HUES48 (cell line): ENCODE data around the gene PACS2.

Source experiments
- H3K27ac ChIP-seq: one replicate; pipeline ENCODE4 v1.7.0; 2013; ENCODE audit warnings: low read depth, low read length, inconsistent platforms
- H3K27me3 ChIP-seq: 2 replicates; pipeline ENCODE4 v1.6.1; 2013; ENCODE audit warnings: mild to moderate bottlenecking, low read length; ENCODE audit not compliant: control insufficient read depth, insufficient read depth
- H3K36me3 ChIP-seq: 2 replicates; pipeline ENCODE4 v1.6.1; 2013; ENCODE audit warnings: low read length; ENCODE audit not compliant: control insufficient read depth, insufficient read depth
- H3K4me1 ChIP-seq: 2 replicates; pipeline ENCODE4 v1.6.1; 2013; ENCODE audit warnings: mild to moderate bottlenecking, low read length; ENCODE audit not compliant: control insufficient read depth, insufficient read depth
- H3K4me3 ChIP-seq: 2 replicates; pipeline ENCODE4 v1.5.1; 2013; ENCODE audit warnings: mild to moderate bottlenecking, low read depth, low read length
- H3K9ac ChIP-seq: 2 replicates; pipeline ENCODE4 v1.6.1; 2013; ENCODE audit warnings: mild to moderate bottlenecking, low read depth, low read length, moderate library complexity
- H3K9me3 ChIP-seq: 2 replicates; pipeline ENCODE4 v1.6.1; 2013; ENCODE audit warnings: low read length; ENCODE audit not compliant: control insufficient read depth, insufficient read depth

Gene PACS2

DNA sequence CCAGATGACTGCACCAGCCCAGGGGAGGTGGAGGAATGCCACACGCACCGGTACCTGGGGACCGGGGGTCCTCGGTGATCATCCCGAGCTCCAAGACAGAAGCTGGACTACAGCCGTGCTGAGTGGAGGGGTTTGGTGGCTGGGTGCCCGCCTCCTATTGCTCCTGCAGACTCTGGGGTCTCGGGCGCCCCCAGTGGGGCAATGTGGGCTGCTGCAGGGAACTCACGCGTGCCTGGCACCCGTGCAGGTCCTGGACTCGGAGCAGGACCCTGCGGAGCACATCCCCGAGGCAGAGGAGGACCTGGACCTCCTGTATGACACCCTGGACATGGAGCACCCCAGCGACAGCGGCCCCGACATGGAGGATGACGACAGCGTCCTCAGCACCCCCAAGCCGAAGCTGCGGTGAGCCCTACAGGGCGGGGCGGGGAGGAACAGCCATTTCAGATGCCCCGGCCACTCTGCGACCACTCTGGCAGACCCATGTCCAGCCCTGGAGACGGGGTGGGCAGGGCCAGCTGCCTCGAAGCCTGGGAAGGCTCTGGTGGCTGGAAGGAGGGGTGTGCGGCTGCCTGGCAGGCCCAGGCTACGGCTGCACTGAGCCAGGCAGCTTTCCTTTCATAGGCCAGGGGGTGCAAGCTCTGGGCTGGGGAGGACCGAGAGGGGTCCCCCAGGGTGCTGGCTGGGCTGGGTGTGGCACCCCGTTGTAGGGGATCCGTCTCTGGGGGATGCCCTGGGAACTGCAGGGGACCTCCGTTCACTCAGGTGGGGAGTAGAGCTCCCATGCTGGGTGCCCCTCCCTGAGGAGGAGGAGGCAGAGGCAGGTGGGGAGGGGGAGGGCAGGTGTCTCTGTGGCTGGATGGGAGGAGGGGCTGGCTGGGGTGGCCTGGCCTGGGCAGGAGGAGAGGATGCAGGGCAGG, 62.2 kb downstream of the PACS2 start:
- H3K4me1 ChIP-seq, result no peaks in the 10 kb centered on the region
- no peaks in the 10 kb centered on the region for H3K9me3 ChIP-seq
- no peak overlapping the region for H3K27ac ChIP-seq
- no peak overlapping the region for H3K4me3 ChIP-seq
- H3K36me3 ChIP-seq, result 0 out of 2 replicates have a peak, but pooled peaks cover 5% of the 10 kb centered on the region
- no peaks in the 10 kb centered on the region for H3K27me3 ChIP-seq
- H3K9ac ChIP-seq, result no peak overlapping the region

DNA sequence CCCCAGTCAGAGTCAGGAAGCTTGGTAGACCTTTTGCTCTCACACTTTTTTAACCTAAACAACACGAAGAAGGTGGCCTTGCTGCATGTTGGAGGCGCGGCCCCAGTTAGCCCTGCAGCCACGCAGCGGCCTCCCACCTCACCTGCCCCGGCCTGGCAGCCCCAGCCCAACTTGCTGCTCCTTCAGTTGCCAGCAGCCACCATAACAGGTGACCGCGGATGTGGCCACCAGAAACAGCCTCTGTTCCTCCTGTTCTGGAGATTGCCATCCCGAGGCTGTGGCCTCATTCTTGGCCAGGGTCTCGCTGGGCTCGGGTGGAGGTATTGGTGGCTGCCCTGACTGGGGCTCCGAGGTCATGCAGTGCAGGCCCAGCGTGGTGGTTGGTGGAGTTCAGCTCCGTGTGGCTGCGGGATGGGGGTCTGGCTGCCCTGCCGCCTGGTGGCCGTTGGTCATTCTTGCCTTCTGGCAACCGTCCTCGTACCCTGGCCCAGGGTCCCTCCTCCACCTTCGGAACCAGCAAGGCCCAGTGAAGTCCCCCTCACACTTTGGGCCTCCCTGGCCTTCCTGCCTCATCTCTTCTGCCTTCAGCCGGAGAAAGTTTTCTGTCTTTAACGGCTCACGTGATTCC, 63.1 kb downstream of the PACS2 start:
- Histone ChIP-seq H3K27me3 (no peaks in the 10 kb centered on the region), H3K4me1 (no peaks in the 10 kb centered on the region), H3K27ac (no peak overlapping the region), H3K4me3 (no peak overlapping the region), H3K36me3 (peaks cover 8% of the 10 kb centered on the region), H3K9me3 (no peaks in the 10 kb centered on the region), H3K9ac (no peak overlapping the region)

DNA sequence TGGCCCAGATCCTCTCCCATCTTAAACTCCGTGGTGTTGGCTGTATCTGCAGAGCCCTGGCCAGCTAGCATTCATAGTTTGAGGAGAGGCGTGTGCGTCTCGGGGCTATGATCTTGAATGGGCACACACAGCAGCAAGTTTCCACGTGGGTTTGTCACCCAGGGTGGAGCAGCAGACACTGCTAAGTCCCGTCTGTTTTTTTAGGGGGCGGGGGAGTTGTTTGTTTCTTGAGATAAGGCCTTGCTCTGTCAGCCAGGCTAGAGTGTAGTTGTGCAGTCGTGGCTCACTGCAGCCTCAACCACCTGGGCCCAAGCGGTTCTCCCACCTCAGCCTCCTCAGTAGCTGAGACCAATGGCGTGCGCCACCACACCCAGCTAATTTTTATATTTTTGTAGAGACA, 63.7 kb downstream of the PACS2 start:
- H3K27ac ChIP-seq, result no peak overlapping the region

DNA sequence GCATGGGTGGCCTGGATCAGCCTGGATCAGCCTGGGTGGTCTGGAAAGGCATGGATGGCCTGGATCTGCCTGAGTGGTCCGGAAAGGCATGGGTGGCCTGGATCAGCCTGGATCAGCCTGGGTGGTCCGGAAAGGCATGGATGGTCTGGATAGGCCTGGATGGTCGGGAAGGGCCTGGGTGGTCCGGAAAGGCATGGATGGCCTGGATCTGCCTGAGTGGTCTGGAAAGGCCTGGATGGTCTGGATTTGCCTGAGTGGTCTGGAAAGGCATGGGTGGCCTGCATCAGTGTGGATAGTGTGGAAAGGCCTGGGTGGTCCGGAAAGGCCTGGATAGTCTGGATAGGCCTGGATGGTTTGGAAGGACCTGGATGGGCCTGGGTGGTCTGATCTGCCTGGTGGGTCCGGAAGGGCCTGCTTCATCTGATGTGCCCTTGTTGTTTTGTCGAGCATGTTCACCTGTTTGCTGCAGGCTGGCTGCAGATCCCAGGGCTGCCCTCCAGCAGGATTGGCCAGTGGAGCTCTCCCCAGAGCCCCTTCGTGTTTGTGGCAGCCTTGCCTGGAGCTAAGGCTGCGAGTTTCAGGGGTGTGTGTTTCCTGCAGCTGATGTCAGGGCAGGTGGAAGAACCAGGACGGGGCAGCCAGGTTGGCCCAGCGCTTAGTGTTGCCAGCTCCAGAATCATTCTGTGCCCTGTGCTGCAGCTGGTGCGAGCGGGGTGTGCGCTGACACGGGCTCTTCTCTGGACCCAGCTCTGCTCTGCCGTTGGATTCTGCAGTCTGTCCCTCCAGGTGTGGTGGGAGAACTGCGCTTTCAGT, 64.5 kb downstream of the PACS2 start:
- H3K9me3 ChIP-seq, result no peaks in the 10 kb centered on the region
- H3K4me1 ChIP-seq, result no peaks in the 10 kb centered on the region
- no peak overlapping the region for H3K9ac ChIP-seq
- no peak overlapping the region for H3K4me3 ChIP-seq
- no peak overlapping the region for H3K27ac ChIP-seq
- peaks cover 22% of the 10 kb centered on the region for H3K36me3 ChIP-seq
- no peaks in the 10 kb centered on the region for H3K27me3 ChIP-seq

More for the DNA sequence above, 63.7 kb downstream of the PACS2 start:
- Histone ChIP-seq H3K9me3 (no peaks in the 10 kb centered on the region), H3K4me3 (no peak overlapping the region), H3K9ac (no peak overlapping the region), H3K4me1 (no peaks in the 10 kb centered on the region), H3K36me3 (peaks cover 13% of the 10 kb centered on the region), H3K27me3 (no peaks in the 10 kb centered on the region)

DNA sequence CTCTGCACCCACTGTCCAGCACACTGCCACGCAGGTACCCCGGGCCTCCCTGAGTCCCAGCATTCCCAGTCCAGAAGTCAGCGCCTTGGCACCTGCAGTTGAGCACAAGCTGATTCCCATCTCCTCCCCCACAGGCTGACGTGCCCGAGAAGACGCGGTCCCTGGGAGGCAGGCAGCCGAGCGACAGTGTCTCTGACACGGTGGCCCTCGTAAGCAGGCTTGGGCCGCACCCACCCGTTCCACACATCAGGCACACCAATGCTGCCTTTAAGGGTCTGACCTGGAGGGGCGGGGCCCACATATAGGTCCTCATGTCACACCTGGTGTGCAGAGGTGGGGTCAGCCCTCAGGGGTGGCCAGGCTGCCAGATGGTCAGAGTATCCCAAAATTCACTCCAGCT, 65.4 kb downstream of the PACS2 start:
- Histone ChIP-seq H3K4me1 (no peaks in the 10 kb centered on the region), H3K36me3 (peaks cover 28% of the 10 kb centered on the region), H3K9me3 (no peaks in the 10 kb centered on the region), H3K27me3 (no peaks in the 10 kb centered on the region), H3K27ac (no peak overlapping the region), H3K4me3 (no peak overlapping the region), H3K9ac (no peak overlapping the region)

DNA sequence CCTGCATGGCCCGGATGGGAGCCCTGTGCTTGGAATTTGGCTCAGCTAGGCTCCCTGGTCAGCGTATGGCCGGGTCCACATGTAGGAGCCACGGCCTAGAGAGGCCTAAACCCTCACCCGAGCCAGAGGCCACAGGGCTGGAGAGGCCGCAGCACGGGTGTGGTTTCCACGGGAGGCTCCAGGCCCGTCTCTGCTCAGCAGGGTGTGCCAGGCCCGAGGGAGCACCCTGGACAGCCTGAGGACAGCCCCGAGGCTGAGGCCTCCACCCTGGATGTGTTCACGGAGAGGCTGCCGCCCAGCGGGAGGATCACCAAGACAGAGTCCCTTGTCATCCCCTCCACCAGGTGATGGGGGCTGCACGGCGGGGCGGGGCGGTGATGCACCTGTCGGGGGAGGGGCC, 66.2 kb downstream of the PACS2 start:
- H3K9ac ChIP-seq, result no peak overlapping the region
- H3K36me3 ChIP-seq, result peaks cover 31% of the 10 kb centered on the region

DNA sequence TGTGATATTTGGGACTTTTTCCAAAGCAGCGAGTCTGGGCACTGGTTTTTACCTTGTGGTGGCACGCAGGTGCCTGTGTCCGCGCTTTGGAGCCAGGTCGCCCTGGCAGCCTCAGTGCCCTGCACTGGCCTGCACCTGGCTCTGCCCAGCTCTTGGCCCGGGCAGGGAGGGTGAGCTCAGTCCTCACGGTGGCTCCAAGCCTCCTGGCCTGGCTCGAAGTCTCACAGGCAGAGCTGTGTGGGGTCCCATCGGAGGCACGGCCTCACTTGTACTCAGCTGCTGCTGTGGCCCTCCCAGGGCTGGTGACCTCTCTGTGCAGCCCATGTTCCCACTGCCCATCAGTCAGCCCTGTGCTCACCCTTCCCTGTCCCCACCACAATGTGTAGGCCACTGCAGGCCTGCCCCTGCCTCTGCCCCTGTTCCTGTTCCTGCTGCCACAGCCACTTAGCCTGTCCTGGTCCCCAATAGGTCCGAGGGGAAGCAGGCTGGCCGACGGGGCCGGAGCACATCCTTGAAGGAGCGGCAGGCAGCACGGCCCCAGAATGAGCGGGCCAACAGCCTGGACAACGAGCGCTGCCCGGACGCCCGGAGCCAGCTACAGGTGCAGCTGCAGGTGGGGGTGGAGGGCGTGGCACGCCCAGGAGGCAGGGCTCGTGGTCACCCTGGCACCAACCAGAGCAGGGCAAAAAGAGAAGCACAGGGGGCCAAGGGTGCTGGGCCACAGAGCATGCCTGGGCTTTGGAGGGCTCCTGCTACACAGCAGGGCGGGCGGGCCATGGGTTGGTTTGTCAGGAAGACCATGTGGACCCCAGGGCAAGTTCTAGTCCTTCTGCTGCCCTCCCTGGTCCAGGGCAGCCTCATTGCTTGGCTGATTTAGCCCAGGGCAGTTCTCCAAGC, 67.1 kb downstream of the PACS2 start:
- no peaks in the 10 kb centered on the region for H3K4me1 ChIP-seq
- H3K27ac ChIP-seq, result no peak overlapping the region
- no peak overlapping the region for H3K9ac ChIP-seq
- peaks cover 33% of the 10 kb centered on the region for H3K36me3 ChIP-seq
- no peaks in the 10 kb centered on the region for H3K9me3 ChIP-seq
- no peak overlapping the region for H3K4me3 ChIP-seq
- no peaks in the 10 kb centered on the region for H3K27me3 ChIP-seq

More for the DNA sequence above, 66.2 kb downstream of the PACS2 start:
- Histone ChIP-seq H3K4me3 (no peak overlapping the region), H3K4me1 (no peaks in the 10 kb centered on the region), H3K9me3 (no peaks in the 10 kb centered on the region), H3K27ac (no peak overlapping the region), H3K27me3 (no peaks in the 10 kb centered on the region)

DNA sequence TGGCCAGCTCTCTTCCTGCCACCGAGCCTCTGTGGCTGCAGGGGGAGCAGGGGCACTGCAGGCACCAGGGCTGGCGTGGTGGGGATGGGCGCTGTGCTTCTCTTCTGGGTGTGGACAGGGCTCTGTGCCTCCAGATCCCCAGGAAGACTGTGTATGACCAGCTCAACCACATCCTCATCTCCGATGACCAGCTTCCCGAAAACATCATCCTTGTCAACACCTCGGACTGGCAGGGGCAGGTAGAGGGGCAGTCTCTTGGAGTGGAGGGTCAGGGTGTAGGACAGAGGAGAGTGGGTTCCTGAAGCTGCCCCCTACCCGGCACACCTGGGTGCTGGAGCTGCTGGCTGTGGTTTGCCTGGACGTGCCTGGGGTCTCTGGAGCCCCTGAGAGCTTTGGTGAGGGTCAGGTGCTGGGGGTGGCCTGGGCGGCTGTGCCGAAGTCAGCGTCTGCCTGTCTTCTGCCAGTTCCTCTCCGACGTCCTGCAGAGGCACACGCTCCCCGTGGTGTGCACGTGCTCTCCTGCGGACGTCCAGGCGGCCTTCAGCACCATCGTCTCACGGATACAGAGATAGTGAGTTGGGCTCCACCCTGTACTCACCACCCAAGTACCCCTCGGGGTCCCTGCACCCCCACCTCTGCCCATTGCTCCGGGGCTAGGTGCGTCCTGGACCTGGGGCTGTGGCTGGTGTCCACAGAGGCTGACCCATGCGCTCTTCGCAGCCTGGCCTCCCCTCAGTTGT, 68.0 kb downstream of the PACS2 start:
- H3K9ac ChIP-seq, result no peak overlapping the region
- H3K27ac ChIP-seq, result no peak overlapping the region
- H3K36me3 ChIP-seq, result peaks cover 33% of the 10 kb centered on the region
- no peaks in the 10 kb centered on the region for H3K4me1 ChIP-seq
- H3K9me3 ChIP-seq, result no peaks in the 10 kb centered on the region
- no peaks in the 10 kb centered on the region for H3K27me3 ChIP-seq
- H3K4me3 ChIP-seq, result no peak overlapping the region

DNA sequence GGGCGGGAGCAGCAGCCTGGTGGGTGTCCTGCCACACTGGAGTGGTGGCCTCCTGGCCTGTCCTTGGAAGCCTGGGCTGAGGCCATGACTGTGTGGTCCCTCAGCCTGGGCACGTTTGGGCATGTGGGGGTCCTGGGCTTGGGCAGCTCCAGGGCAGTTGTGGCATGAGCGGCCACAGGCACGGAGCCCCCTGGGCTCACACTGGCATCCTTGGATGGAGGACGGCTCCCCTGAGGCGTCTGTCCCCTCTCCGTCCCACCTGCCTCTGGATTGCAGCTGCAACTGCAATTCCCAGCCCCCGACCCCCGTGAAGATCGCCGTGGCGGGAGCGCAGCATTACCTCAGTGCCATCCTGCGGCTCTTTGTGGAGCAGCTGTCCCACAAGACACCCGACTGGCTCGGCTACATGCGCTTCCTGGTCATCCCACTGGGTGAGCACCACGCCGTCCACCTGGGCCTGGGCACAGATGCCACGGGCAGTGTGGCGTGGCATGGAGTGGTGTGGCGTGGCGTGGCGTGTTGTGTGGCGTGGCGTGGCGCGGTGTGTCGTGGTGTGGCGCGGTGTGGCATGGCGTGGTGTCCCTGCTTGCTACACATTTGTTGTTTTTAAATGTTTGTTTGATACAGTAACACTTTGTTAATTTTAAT, 68.7 kb downstream of the PACS2 start:
- no peak overlapping the region for H3K9ac ChIP-seq
- H3K9me3 ChIP-seq, result no peaks in the 10 kb centered on the region
- H3K27ac ChIP-seq, result no peak overlapping the region
- peaks cover 33% of the 10 kb centered on the region for H3K36me3 ChIP-seq
- H3K4me3 ChIP-seq, result no peak overlapping the region
- H3K4me1 ChIP-seq, result no peaks in the 10 kb centered on the region
- H3K27me3 ChIP-seq, result no peaks in the 10 kb centered on the region
